LoVo (cell line): ENCODE measurements around the gene HUWE1.
"Not testable (repeated sequence)": the region's sequence is repeated elsewhere in the genome, so short reads cannot be mapped to it uniquely, and the experiment has no call there.

Experiments used
- DNase-seq: peaks from one replicate; pipeline ENCODE4 v3.0.0-alpha.2; 2016; ENCODE audit warnings: low spot score

Gene HUWE1

GRCh38 chrX:53686151-53686885 is at the start of gene HUWE1:
Gene HUWE1 (minus strand): TSS chrX:53686719. CDS start chrX:53654107, 32,612 bp downstream.
- peak; percentile 61 for DNase-seq

- no peak for DNase-seq
These were observed 46.3 kb upstream of the HUWE1 start for GRCh38 chrX:53732797-53733196.

GRCh38 chrX:53729751-53730150 is 43.2 kb upstream of the HUWE1 start:
- no peak for DNase-seq

- no peak for DNase-seq
These were observed 42.0 kb upstream of the HUWE1 start for GRCh38 chrX:53728506-53728905.

- no peak for DNase-seq
These were observed 38.4 kb upstream of the HUWE1 start for GRCh38 chrX:53724872-53725271.

DNA sequence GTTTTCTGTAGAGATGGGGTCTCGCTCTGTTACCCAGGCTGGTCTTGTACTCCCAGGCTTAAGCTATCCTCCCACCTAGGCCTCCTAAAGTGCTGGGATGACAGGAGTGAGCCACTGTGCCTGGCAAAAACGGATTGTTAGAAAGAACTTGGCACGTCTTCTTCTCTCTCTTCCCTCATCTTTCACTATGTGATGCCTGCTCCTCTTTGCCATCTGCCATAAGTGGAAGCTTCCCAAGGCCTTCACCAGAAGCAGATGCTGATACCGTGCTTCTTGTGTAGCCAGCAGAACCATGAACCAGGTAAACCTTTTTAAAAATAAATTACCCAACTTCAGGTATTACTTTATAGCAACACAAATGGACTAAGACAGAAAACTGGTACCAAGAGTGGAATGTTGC is 36.9 kb upstream of the HUWE1 start:
- DNase-seq = no peak

DNA sequence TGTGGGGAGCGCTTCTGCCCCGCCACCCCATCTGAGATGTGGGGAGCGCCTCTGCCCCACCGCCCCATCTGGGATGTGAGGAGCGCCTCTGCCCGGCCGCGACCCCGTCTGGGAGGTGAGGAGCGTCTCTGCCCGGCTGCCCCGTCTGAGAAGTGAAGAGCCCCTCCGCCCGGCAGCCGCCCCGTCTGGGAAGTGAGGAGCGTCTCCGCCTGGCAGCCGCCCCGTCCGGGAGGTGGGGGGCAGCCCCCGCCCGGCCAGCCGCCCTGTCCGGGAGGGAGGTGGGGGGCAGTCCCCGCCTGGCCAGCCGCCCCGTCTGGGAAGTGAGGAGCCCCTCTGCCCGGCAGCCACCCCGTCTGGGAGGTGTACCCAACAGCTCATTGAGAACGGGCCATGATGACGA is 35.1 kb upstream of the HUWE1 start:
- DNase-seq = not testable (repeated sequence)

DNA sequence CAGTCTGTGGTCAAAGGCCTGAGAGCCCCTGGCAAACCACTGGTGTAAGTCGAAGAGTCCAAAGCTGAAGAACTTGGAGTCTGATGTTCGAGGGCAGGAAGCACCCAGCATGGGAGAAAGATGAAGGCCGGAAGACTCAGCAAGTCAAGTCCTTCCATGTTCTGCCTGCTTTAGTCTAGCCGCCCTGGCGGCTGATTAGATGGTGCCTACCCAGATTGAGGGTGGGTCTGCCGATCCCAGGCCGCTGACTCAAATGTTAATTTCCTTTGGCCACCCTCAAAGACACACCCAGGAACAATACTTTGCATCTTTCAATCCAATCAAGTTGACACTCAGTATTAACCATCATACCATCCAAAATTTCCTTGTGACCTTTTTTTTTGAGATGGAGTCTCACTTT is 33.1 kb upstream of the HUWE1 start:
- DNase-seq = not testable (repeated sequence)

DNA sequence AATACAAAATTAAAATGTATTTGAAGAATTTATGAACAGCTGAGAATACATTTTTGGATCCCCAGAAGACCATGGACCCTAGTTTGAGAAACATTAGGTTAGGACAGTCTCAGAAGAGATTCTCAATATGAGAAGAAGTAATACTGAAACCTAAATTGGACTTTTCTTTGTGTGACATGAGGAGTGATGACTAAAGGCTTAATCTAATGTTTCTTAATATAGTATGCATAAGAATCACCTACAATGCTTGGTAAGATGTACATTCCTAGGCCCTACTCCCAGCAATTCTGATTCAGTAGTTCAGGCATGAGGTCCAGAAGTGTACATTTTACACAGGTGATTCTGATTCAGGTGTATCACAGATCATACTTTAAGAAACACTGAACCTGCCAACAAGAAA is 31.6 kb upstream of the HUWE1 start:
- DNase-seq = no peak

DNA sequence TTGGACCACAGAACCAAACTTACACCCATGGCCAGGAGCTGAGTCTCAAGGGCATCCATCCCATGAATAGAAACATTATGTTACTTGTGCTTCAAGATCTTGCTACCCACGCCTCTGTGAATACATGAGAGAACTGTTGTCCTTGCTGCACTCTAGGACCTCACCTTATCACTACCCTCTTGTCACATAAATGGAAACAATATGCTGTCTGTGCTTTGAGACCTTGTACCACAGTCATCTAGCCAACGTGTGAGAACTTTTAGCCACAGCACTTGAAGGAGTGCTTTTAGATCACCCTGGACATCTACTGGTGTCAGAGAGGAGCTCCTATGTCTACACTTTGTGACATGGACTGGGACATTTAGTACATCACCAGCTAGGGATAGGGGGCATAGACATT is 30.7 kb upstream of the HUWE1 start:
- no peak for DNase-seq

- DNase-seq = no peak
These were observed 30.0 kb upstream of the HUWE1 start for GRCh38 chrX:53716328-53717088.

- no peak for DNase-seq
These were observed 28.9 kb upstream of the HUWE1 start for GRCh38 chrX:53715346-53715924.

DNA sequence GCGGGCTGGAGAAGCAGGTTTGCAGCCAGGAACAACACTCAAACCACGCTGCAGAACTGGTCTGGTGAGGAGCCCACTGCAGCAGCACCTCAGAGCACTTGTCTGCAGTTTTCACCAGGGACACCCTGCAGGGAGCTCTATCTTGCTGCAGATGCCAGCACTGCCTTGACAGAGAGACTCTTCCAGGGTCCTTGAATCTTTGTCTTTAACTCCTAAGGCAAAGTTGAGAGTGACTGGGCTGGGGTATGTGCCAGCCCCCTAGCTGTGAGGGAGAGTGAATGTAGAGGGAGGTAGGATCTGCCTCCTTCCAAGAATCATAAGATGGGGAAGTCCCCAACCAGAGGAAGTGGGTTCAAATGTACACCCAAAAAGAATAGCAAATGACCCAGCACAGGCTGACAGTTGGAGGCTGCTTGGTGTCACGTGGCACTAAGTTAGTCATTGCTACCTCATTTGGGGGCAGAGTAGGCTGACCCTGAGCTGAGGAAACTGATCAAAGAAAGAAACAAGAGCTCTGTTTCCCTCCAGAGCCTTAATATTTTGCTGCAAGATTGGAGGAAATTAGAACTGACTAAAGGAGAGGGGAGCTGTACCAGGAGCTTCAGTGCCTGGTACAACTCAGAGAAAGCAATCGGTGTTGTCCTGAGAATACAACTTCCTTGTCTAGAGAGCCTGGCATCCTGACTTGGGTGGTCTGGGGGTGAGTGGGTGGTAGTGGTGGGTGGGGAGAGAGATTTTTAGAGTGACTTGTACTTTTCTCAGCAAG is 28.2 kb upstream of the HUWE1 start:
- DNase-seq = no peak

GRCh38 chrX:53713987-53714579 is 27.6 kb upstream of the HUWE1 start:
- DNase-seq = no peak

GRCh38 chrX:53711436-53711835 is 24.9 kb upstream of the HUWE1 start:
- DNase-seq = no peak

DNA sequence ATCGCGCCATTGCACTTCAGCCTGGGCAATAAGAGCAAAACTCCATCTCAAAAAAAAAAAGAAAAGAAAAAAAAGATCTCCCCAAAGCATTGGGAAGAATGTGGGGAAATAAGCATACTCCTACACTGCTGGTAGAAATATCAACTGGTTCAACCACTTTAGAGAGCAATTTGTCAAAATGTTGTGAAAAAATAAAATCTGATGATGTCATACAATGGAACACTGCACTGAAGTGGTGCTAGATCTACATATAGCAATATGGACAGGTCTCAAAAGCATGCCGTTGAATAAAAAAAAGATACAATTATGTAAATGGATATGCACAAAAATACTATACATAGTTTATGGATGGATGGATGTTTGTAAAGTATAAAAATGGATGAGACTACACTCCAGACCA is 18.3 kb upstream of the HUWE1 start:
- no peak for DNase-seq

GRCh38 chrX:53704294-53704693 is 17.8 kb upstream of the HUWE1 start:
- DNase-seq = no peak

DNA sequence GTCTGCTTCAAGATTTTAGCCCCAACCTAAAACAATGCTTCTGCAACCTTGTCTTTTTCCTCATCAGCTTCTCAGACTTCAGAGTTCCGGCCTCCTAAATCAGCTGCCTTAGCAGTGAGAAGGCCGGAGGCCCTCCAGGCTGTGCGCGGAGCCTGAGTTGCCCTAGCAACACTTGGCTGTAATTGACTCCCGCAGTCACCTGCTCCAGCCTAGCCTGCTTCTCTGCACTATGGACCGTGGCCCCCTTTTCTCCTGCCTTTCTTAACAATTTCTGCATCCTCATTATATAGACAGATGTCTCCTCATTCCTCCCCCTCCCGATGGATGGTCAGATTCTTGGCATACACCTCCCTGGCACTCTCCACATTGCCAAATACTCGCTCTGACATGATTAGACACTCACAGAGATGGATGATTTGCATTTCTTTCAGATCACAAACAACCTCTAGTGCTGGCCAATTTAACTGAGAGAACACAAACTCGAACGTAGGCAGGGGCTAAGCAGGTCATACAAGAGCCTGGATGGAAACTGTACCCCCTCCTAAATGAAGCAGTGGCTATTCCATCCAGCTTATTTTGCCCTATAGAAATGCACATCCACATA is 9.5 kb upstream of the HUWE1 start:
- no peak for DNase-seq

DNA sequence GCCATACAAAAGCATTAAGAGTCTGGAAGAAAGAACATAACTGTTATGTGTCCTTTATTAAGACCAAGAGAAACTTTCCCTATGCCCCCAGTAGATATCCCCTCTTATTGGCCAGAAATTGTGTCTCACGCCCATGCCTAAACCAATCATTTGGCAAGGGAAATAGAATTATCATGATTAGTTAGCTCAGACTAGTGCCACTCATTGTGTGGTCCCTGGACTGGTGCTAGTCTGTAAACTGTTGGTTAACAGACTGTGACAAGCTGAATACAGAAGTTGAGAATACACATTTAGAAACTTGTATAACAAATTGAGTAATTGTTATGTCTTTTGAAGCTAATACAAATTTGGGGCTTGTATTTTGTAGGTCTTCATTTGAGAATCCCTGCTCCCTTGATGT is 8.1 kb upstream of the HUWE1 start:
- no peak for DNase-seq

- no peak for DNase-seq
These were observed 1.8 kb upstream of the HUWE1 start for GRCh38 chrX:53688300-53688699.

GRCh38 chrX:53685711-53686110 is 808 bp downstream of the HUWE1 start:
- no peak for DNase-seq
